ENCODE measurements around the gene WWP2.
"Not testable (repeated sequence)": the region's sequence is repeated elsewhere in the genome, so short reads cannot be mapped to it uniquely, and the experiment has no call there.

DNA sequence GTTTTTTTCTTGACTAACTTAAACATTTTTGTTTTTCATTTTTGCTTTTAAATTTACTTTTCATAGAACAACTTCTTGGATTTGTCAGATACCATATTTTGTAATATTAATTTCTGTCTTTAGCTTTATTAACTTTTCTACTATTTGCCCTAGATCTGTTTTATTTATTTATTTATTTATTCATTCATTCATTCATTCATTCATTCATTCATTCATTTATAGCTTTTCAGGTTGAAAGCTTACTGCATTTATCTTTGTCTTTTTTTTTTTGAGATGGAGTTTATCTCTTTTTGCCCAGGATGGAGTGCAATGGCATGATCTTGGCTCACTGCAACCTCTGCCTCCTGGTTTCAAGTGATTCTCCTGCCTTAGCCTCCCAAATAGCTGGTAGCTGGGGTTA is 44.6 kb downstream of the WWP2 start:
- not testable (repeated sequence) for TF ChIP-seq CTCF, EP300 (IDR thresholded peaks at IDR 0.05)

All from sigmoid colon (tissue), 4 donors.